ENCODE results near the gene XK. TPM values are rescaled to one million over a fixed set of nuclear protein-coding genes. Genes with fewer than 3 reads are reported as not detected.

Gene XK
- total RNA-seq, 1 donor from 2014 or later, result 8.7 TPM

GRCh38 chrX:37677243-37677642 lies 8.3 kb upstream of the XK start:
- ATAC-seq (no peak), DNase-seq (ENCODE audit: missing footprints) (no peak)
- intact Hi-C loops (cut with DNase I), result no loop called here

DNA sequence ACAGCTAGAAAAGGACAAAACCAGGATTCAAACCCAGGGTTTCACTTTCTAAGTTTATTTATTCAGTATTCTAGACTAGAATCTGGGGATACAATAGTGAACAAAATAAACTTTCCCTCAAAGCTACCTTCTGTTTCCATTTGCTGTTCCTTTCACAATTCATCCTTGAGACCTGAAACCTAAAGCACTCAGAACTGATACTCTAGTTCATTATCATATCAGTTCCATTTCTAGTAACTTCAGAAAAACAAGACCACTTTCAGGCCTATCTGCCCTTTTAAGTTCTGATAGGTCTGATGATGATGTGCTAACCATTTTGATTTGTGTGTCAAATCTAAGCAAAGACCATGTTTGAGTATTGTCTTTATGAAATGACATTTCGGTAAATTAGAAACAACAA lies 7.8 kb upstream of the XK start:
- DNase-seq (ENCODE audit: missing footprints) (no peak), ATAC-seq (no peak)
- intact Hi-C loops (cut with DNase I), result no loop called here

- DNase-seq (ENCODE audit: missing footprints) (no peak), ATAC-seq (no peak)
- intact Hi-C loops (cut with DNase I), result no loop called here
Measured at GRCh38 chrX:37678574-37678973, 7.0 kb upstream of the XK start.

DNA sequence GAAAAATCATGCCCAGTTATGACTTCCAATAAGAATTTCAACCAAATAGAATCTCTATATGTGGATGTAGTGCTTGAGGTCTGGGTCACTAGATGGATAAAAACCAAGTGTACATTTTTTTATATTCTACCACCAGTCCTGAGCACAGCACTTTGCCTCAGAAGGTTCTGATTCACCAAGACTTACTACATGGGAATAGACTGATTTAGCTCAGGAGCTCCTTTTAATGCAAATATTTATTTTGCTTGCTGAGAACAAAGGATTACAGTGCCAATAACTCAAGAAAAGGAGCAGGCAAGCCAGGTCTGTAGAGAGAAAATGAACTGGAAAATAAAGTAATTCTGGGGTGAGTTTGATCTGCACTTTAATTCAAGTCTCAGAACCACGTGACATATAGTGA lies 6.4 kb upstream of the XK start:
- ATAC-seq, result no peak
- no peak for DNase-seq (ENCODE audit: missing footprints)
- intact Hi-C loops (cut with DNase I), result no loop called here

- intact Hi-C loops (cut with DNase I), result no loop called here
Measured at GRCh38 chrX:37679888-37680287, 5.7 kb upstream of the XK start.

DNA sequence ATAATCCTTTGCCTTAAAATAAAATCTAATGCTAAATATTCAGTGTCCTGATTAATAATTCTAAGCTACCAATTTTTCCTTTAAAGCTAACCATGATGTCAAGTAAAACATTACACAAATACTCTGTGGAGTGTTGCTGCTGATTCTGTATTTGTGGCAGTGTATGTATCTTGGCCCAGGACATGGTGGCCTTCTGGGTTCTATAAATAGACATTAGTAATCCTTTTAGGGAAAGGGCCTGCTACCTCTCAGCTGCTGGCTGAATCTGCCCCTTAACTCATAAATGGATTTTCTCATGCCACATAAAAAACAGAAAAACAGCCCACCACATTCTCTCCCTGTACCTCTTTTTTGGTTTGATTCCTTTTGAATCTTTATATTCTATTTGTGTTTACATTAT lies 1.2 kb upstream of the XK start:
- ATAC-seq (peak; percentile 79), DNase-seq (ENCODE audit: missing footprints) (no peak)
- intact Hi-C loops (cut with DNase I), result no loop called here

More at GRCh38 chrX:37679888-37680287, 5.7 kb upstream of the XK start:
- DNase-seq (ENCODE audit: missing footprints), result no peak
- ATAC-seq, result no peak

GRCh38 chrX:37684973-37685372 lies 618 bp upstream of the XK start:
- DNase-seq (ENCODE audit: missing footprints) (no peak), ATAC-seq (no peak)
- intact Hi-C loops (cut with DNase I), result no loop called here

DNA sequence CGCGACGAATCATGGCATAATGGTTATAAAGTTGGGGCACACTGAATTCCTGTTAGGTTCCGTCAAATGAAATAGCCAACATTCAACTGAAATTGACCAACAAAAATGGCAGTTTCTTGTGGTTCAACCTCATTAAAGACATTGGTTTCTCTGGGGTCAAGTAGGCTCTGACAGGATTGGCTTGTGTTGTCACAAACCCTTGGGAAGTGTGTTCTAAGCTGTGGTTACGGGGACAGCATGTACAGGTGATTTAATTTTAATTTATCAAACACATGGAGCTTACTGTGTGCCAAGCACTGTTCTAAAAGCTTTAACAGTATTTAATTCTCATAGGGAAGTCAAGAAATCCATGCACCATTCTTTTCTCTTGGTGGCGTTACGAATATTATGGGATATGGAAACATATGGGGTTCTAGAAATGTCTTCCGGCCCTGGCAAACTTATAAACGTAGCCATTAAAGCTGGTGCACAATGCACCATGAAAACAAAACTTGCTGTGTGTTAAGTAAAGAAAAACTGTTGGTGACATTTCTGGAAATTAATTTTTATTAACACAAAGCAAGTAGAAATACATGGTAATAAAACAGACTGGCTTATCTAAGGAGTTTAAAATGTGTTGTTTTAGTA lies 891 bp downstream of the XK start:
- intact Hi-C loops (cut with DNase I), result no loop called here
- DNase-seq (ENCODE audit: missing footprints), result no peak
- ATAC-seq, result peak; percentile 37

- intact Hi-C loops (cut with DNase I), result no loop called here
- DNase-seq (ENCODE audit: missing footprints), result no peak
- ATAC-seq, result no peak
Measured at GRCh38 chrX:37686996-37687395, 1.4 kb downstream of the XK start.

DNA sequence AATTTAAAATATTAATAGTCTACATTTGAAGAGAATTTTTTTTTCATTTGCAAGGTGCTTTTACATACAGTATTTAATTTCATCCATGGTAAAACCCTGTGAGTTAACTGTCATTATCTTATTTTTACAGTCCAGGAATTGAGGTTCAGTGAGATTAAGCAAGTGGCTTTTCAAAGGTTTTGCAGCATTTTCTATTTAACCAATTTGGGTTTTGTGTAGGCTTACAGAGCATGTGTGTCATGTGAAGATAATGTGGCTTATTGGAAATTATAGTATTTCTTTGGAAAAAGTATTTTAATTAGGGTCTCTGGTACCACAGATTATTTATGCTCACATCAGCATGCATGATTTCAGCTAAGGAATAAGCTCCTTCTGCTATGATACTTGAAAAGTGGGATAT lies 4.5 kb downstream of the XK start:
- DNase-seq (ENCODE audit: missing footprints) (no peak), ATAC-seq (no peak)
- intact Hi-C loops (cut with DNase I), result no loop called here

- ATAC-seq, result no peak
- intact Hi-C loops (cut with DNase I), result no loop called here
- DNase-seq (ENCODE audit: missing footprints), result no peak
Measured at GRCh38 chrX:37692918-37693317, 7.3 kb downstream of the XK start.

DNA sequence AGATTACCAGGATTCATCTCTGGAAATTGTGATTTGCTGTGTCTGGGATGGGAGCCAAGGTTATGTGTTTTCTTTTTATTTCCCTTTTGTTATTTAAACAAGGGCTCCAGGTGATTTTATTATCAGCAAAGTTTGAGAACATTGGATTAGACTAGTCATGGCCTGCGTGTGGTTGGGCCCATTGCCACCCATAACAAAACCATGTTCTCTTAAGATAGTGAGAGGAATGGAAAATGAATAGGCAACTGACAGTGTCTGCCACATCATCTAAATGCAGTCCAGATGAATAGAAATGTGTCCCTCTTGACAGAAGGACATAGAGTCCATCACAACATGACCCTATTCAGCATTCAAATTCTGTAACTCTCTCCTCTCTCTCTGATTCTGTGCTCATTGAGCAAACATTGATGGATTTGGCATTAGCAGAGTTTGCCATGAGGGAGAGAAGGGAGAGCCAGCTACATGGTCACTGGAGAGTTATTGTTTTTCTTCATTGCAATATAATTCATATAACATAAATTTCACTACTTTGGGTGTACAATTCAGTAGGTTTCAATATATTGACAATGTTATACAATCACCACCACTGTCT lies 11.7 kb downstream of the XK start:
- intact Hi-C loops (cut with DNase I), result no loop called here
- ATAC-seq (no peak), DNase-seq (ENCODE audit: missing footprints) (no peak)

DNA sequence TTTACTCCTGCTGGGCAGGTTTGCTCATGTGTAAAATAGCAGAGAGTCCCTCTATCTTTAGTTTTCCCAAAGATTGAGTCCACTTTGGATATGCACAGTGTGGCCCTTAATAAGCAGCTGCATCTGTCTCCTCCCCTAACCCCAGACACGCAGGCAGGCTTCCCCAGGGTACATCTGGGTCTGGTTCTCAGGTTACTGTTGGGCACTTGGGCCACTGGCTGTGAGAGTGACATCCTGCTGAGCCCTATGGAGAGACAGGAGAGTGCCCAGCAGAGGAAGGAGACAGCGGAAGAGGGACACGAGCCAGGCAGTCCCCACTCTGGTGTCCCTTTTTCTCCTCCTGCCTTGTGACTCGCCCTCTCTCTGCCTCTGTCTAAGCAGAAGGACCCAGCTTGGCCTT lies 16.0 kb downstream of the XK start:
- no peak for ATAC-seq
- intact Hi-C loops (cut with DNase I), result no loop called here
- DNase-seq (ENCODE audit: missing footprints), result no peak

GRCh38 chrX:37711991-37712390 lies 26.4 kb downstream of the XK start:
- DNase-seq (ENCODE audit: missing footprints) (no peak), ATAC-seq (no peak)
- intact Hi-C loops (cut with DNase I), result no loop called here

DNA sequence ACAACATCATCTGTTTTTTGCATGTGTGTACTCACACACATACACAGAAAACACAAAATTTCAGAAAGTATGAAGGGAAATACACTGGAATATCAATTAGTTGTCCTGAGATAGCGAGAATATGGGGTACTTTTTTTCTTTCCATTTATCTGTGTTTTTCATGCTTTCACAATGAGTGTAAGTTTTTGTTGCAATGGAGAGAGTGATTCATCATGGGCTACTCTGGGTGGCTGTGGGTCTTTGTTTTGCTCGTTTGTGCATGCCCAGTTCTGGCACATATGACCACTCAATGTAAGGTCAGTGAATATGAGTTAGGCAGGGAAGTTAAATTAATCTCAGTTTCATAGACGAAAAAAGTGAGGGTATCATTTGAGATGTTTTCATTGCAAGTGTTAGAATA lies 26.9 kb downstream of the XK start:
- no peak for ATAC-seq
- intact Hi-C loops (cut with DNase I), result no loop called here

DNA sequence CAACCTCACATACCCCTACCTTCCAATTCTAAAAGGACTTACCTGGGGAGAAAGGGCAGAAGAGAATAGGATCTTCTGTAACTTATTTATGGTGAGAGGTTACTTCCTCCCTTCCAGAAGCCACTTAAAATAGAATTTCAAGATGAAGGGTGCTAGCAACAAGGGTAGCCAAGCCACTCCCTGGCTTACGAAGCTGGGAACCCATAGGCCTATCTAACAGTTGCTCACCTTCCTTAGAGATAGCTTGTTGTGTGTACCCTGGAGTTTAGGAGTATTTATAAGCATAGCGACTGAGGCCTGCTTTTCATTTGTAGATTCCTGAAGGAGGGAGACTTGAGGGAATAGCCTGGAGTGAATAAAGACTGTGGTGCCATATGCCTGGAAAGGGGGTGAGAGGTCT lies 28.9 kb downstream of the XK start:
- intact Hi-C loops (cut with DNase I), result no loop called here
- DNase-seq (ENCODE audit: missing footprints) (no peak), ATAC-seq (peak; percentile 44)

More for the DNA sequence above, 26.9 kb downstream of the XK start:
- DNase-seq (ENCODE audit: missing footprints), result no peak

GRCh38 chrX:37716602-37717001 lies 31.0 kb downstream of the XK start:
- intact Hi-C loops (cut with DNase I), result no loop called here
- no peak for ATAC-seq
- DNase-seq (ENCODE audit: missing footprints), result no peak

DNA sequence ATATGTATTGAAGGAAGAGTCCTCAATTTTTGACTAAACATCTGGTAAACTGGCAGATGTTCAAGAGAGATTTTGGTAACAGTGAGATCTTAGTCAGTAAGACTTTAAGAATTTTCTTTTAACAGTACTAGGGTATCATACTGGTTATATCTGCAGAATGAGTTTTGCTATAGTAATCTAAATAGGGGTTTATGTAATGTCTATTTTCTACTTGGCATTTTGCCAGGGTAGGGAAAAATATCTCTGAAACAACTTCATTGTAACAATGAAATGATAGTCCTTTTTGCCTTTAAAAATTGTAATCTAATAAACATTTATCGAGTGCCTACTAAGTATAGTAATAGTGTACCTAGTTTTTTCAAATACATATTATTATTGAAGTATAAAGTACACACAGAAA lies 32.1 kb downstream of the XK start:
- ATAC-seq (no peak), DNase-seq (ENCODE audit: missing footprints) (no peak)
- intact Hi-C loops (cut with DNase I), result no loop called here

DNA sequence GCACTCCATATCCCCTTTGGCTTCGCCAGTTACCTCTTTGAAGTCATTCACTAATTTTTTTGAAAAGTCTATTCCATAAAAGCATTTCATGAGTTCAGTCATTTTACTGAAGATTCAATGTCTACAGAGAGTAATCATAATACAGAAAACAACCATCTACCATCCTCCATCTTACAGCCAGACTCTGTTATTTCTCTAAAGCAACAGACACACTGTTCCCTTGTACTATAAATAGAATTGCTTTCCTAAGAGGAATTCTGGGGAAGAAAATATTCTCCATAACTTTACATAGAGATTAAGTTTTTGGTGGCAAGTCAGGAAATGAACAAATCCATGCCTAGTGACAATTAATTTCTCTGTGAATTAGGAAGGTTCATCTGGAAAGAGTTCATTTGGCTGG lies 37.0 kb downstream of the XK start:
- DNase-seq (ENCODE audit: missing footprints) (no peak), ATAC-seq (no peak)
- intact Hi-C loops (cut with DNase I), result no loop called here

DNA sequence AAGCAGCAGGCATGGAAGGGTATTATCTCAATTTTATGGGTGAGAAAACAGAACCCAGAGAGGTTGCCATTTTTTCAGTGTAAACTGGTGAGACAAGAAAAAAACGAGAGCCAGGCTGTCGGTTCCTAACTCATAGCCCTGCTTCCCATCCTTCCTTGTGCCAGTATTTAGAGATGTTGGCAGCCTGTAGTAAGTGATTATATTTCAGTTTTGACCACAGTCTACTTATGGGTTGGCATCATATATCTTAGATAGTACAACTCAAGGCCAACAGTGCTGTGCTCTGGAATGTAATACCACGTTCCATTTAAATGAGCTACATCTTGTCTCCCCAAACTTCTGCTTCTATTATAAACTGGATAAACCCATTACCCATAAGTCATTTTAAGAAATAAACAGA lies 40.8 kb downstream of the XK start:
- ATAC-seq, result no peak
- DNase-seq (ENCODE audit: missing footprints), result no peak
- intact Hi-C loops (cut with DNase I), result no loop called here

- intact Hi-C loops (cut with DNase I), result loop anchor here (2.0 kb wide), 1 partner anchor 79 kb away; no protein-coding TSS in a partner anchor
- ATAC-seq (peak; percentile 59), DNase-seq (ENCODE audit: missing footprints) (peak; percentile 69)
Measured at GRCh38 chrX:37745354-37745753, 59.8 kb downstream of the XK start.
